ENCODE measurements around the gene UGT8.
"Not testable (repeated sequence)": the region's sequence is repeated elsewhere in the genome, so short reads cannot be mapped to it uniquely, and the experiment has no call there.

The UGT8 gene

DNA sequence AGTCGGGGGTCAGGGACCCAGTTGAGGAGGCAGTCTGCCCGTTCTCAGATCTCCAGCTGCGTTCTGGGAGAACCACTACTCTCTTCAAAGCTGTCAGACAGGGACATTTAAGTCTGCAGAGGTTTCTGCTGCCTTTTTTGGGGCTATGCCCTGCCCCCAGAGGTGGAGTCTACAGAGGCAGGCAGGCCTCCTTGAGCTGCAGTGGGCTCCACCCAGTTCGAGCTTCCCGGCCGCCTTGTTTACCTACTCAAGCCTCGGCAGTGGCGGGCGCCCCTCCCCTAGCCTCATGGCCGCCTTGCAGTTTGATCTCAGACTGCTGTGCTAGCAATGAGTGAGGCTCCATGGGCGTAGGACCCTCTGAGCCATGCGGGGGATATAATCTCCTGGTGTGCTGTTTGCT, 17.4 kb downstream of the UGT8 start:
- not testable (repeated sequence) for H3K27me3 ChIP-seq (ENCODE audit: control insufficient read depth, insufficient read depth, low read length); H3K4me3 ChIP-seq (ENCODE audit: low read length); H3K9me3 ChIP-seq (ENCODE audit: control insufficient read depth, low read length); H3K36me3 ChIP-seq (ENCODE audit: control insufficient read depth, insufficient read depth, low read length)
- H3K9ac ChIP-seq (ENCODE audit: low read length), result peak overlapping the region; percentile 77
- peaks cover 31% of the 10 kb centered on the region for H3K4me1 ChIP-seq (ENCODE audit: control insufficient read depth, insufficient read depth, low read length)

DNA sequence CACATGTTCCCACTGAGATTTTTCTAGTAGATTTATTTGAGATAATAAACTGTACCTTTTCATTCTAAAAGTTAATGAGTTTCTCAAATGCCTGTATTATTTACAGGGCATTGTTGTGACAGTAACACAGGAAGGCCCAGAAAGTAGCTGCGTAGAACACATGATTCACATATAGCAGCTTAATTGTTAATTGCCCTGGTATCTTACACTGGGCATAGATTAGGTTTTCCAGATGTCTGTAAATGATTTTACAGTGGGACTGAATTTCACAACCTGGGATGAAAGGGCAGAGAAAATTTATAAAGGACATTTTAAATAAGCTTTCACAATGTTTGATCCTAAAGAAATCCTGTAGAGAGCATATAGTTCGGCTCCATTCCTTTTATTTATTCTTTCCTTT, 27.6 kb downstream of the UGT8 start:
- Histone ChIP-seq H3K27me3 (ENCODE audit: control insufficient read depth, insufficient read depth, low read length) (no peaks in the 10 kb centered on the region), H3K4me1 (ENCODE audit: control insufficient read depth, insufficient read depth, low read length) (no peaks in the 10 kb centered on the region), H3K9me3 (ENCODE audit: control insufficient read depth, low read length) (no peaks in the 10 kb centered on the region), H3K36me3 (ENCODE audit: control insufficient read depth, insufficient read depth, low read length) (no peaks in the 10 kb centered on the region), H3K4me3 (ENCODE audit: low read length) (no peak overlapping the region), H3K9ac (ENCODE audit: low read length) (no peak overlapping the region)

DNA sequence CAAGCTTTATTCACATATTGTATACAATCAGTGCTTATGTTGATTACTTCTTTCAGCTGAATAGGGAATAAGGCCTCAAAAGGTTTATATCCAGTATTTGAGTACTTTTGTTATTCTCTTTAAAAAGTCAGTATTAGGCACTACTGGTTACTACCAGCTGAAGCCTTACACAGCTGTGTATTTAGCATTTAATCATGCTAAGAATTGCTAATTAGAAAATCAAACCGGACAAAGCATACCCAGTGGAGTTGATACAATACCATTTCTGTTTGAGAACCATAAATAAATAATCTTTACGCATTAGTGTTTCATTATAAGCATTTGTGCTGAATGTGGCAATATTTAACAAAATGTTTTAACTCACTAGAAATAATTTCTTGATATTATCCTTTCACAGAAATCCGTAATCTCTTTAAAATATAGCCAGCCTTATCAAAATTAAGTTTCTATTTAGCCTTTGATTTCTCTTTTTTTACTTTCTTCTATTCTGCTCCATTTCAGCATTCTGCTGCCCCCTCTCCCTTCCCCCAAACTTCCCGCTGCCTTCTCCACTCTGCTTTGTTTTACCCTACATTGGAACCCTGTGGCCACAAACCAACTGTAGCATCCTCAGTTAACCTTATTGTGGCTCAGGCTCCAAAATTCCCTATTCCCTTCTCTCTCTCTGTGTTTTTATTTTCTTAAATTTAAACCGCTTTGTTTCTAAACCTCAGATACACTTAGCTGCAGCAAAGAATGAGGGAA, 37.8 kb downstream of the UGT8 start:
- no peaks in the 10 kb centered on the region for H3K4me1 ChIP-seq (ENCODE audit: control insufficient read depth, insufficient read depth, low read length)
- no peak overlapping the region for H3K9ac ChIP-seq (ENCODE audit: low read length)
- H3K9me3 ChIP-seq (ENCODE audit: control insufficient read depth, low read length), result no peaks in the 10 kb centered on the region
- no peaks in the 10 kb centered on the region for H3K36me3 ChIP-seq (ENCODE audit: control insufficient read depth, insufficient read depth, low read length)
- no peak overlapping the region for H3K4me3 ChIP-seq (ENCODE audit: low read length)
- H3K27me3 ChIP-seq (ENCODE audit: control insufficient read depth, insufficient read depth, low read length), result no peaks in the 10 kb centered on the region

DNA sequence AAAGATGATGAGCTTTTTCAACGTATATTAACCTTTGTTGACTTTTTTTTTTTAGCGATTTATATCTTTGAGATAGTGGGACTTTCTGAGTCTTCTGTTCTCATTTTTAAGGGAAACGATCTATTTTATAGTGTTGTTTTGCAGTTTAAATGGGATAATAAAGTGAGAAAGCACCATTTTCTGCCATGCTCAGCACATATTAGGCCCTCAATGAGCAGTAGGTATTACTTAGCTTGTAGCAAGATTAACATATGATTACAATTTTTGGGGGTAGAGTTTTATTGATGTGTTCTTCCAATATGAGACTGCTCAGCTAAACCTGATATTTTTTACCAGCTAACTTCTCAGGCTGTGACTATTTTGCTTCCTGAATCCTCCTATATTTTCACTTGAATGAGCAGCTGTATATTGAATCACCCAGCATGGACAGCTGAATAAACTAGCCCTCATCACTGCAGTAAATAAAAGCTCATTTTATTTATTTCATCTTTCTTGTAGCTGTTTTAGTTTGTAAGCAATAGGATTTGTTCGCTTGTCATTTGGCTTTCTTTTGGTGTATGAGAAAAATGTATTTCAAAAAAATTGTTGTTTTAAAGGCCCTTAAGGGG, 43.7 kb downstream of the UGT8 start:
- H3K4me1 ChIP-seq (ENCODE audit: control insufficient read depth, insufficient read depth, low read length), result no peaks in the 10 kb centered on the region
- H3K36me3 ChIP-seq (ENCODE audit: control insufficient read depth, insufficient read depth, low read length), result no peaks in the 10 kb centered on the region
- H3K27me3 ChIP-seq (ENCODE audit: control insufficient read depth, insufficient read depth, low read length), result no peaks in the 10 kb centered on the region
- H3K9ac ChIP-seq (ENCODE audit: low read length), result no peak overlapping the region
- no peak overlapping the region for H3K4me3 ChIP-seq (ENCODE audit: low read length)
- H3K9me3 ChIP-seq (ENCODE audit: control insufficient read depth, low read length), result no peaks in the 10 kb centered on the region

GRCh38 chr4:114649908-114650307, 51.3 kb downstream of the UGT8 start:
- H3K9me3 ChIP-seq (ENCODE audit: control insufficient read depth, low read length), result no peaks in the 10 kb centered on the region
- H3K9ac ChIP-seq (ENCODE audit: low read length), result no peak overlapping the region
- peaks cover 15% of the 10 kb centered on the region for H3K4me1 ChIP-seq (ENCODE audit: control insufficient read depth, insufficient read depth, low read length)
- H3K36me3 ChIP-seq (ENCODE audit: control insufficient read depth, insufficient read depth, low read length), result no peaks in the 10 kb centered on the region
- H3K4me3 ChIP-seq (ENCODE audit: low read length), result no peak overlapping the region
- no peaks in the 10 kb centered on the region for H3K27me3 ChIP-seq (ENCODE audit: control insufficient read depth, insufficient read depth, low read length)

GRCh38 chr4:114653675-114654074, 55.1 kb downstream of the UGT8 start:
- no peak overlapping the region for H3K4me3 ChIP-seq (ENCODE audit: low read length)
- no peak overlapping the region for H3K9ac ChIP-seq (ENCODE audit: low read length)
- H3K9me3 ChIP-seq (ENCODE audit: control insufficient read depth, low read length), result no peaks in the 10 kb centered on the region
- no peaks in the 10 kb centered on the region for H3K36me3 ChIP-seq (ENCODE audit: control insufficient read depth, insufficient read depth, low read length)
- no peaks in the 10 kb centered on the region for H3K27me3 ChIP-seq (ENCODE audit: control insufficient read depth, insufficient read depth, low read length)
- peaks cover 15% of the 10 kb centered on the region for H3K4me1 ChIP-seq (ENCODE audit: control insufficient read depth, insufficient read depth, low read length)

DNA sequence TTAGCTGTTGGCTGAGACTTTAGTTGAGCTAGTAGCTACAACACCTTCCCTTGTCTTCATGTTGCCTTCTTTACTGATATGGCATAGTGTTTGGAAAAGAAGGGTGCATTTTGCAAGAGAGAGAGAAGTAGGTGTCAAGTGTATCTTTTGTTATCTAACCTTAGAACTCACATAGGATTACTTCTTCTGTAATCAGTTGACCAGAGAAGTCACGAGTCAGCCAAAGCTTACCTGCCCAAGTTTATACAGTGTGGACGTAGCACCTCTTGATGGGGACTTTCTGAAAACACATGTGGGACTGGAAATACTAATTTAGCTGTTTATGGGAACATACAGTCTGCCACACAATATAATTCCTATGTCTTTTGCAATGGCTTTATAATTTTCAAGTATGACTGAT, 56.0 kb downstream of the UGT8 start:
- no peak overlapping the region for H3K4me3 ChIP-seq (ENCODE audit: low read length)
- no peaks in the 10 kb centered on the region for H3K9me3 ChIP-seq (ENCODE audit: control insufficient read depth, low read length)
- peaks cover 15% of the 10 kb centered on the region for H3K4me1 ChIP-seq (ENCODE audit: control insufficient read depth, insufficient read depth, low read length)
- no peaks in the 10 kb centered on the region for H3K27me3 ChIP-seq (ENCODE audit: control insufficient read depth, insufficient read depth, low read length)
- H3K36me3 ChIP-seq (ENCODE audit: control insufficient read depth, insufficient read depth, low read length), result no peaks in the 10 kb centered on the region
- no peak overlapping the region for H3K9ac ChIP-seq (ENCODE audit: low read length)

DNA sequence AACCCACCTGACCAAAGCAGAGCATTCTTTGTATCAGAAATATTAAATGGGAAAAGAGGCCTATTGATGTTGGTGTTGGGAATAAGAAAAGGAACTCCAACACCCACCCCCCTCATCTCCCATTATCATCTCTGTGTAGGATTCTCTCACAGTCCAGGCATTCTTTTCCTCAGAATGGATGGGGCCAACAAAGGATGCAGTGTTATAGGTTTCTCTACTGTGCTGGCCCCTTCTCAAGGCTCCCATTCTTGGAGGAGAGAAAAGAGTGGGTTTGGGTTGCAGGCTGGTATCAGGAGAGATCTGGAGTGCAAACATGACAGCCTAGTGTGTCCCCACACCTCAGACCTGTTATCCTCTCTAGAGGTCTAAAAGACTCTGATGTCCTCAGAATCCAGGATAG, 59.6 kb downstream of the UGT8 start:
- Histone ChIP-seq H3K4me1 (ENCODE audit: control insufficient read depth, insufficient read depth, low read length) (peaks cover 10% of the 10 kb centered on the region), H3K9ac (ENCODE audit: low read length) (no peak overlapping the region), H3K36me3 (ENCODE audit: control insufficient read depth, insufficient read depth, low read length) (no peaks in the 10 kb centered on the region), H3K27me3 (ENCODE audit: control insufficient read depth, insufficient read depth, low read length) (no peaks in the 10 kb centered on the region), H3K4me3 (ENCODE audit: low read length) (no peak overlapping the region), H3K9me3 (ENCODE audit: control insufficient read depth, low read length) (no peaks in the 10 kb centered on the region)

- Histone ChIP-seq H3K4me1 (ENCODE audit: control insufficient read depth, insufficient read depth, low read length) (peaks cover 10% of the 10 kb centered on the region), H3K27me3 (ENCODE audit: control insufficient read depth, insufficient read depth, low read length) (no peaks in the 10 kb centered on the region), H3K4me3 (ENCODE audit: low read length) (no peak overlapping the region), H3K9me3 (ENCODE audit: control insufficient read depth, low read length) (no peaks in the 10 kb centered on the region), H3K36me3 (ENCODE audit: control insufficient read depth, insufficient read depth, low read length) (no peaks in the 10 kb centered on the region), H3K9ac (ENCODE audit: low read length) (no peak overlapping the region)
Observed at GRCh38 chr4:114658776-114659175, 60.2 kb downstream of the UGT8 start.

DNA sequence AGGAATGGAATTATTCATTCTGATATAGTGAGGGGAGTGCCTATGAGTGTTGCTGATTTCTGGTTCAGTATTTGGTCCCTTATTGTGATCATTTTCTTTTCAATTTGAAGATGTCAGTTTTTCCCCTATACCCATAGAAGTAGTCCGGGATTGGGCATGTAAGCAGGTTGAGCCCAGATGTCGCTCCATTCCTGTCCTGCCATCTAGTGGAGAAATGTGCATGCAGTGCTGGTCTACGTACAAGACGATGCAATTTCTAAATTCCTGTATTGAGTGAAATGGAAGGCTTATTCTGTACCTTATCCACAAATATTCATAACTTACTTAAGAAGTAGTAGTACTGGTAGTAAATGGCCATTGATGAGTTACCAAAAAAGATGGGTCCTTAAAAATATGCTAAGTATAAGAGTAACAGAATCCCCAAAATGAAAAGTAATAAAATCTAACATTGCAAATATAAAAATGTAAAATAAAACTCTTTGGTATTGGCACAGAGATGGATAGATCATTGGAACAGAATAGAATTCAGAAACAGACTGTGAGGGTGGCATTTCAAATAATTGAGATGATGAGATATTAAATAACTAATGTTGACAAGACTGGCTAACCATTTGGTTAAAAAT, 60.9 kb downstream of the UGT8 start:
- Histone ChIP-seq H3K4me3 (ENCODE audit: low read length) (no peak overlapping the region), H3K9me3 (ENCODE audit: control insufficient read depth, low read length) (no peaks in the 10 kb centered on the region), H3K4me1 (ENCODE audit: control insufficient read depth, insufficient read depth, low read length) (peaks cover 3% of the 10 kb centered on the region), H3K9ac (ENCODE audit: low read length) (no peak overlapping the region), H3K36me3 (ENCODE audit: control insufficient read depth, insufficient read depth, low read length) (no peaks in the 10 kb centered on the region), H3K27me3 (ENCODE audit: control insufficient read depth, insufficient read depth, low read length) (no peaks in the 10 kb centered on the region)

DNA sequence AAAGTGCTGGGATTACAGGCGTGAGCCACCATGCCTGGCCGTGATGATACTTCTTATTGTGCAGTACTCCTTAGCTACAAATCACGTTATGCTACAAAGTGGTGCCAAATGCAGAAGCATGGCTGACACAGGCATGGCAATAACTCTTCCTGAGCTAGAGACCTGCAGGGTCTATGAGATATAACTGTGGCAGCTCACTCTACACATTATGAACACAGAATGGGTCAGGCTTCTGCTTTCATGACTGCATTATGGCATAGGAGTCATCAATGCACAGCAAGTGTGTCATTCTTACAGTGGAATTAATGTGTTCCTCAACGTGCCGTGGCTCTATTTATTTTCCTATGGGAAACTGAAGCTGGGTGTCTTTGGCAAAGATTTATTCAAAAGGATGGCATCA, 64.5 kb downstream of the UGT8 start:
- Histone ChIP-seq H3K9ac (ENCODE audit: low read length) (no peak overlapping the region), H3K4me1 (ENCODE audit: control insufficient read depth, insufficient read depth, low read length) (no peaks in the 10 kb centered on the region), H3K9me3 (ENCODE audit: control insufficient read depth, low read length) (no peaks in the 10 kb centered on the region), H3K36me3 (ENCODE audit: control insufficient read depth, insufficient read depth, low read length) (no peaks in the 10 kb centered on the region), H3K27me3 (ENCODE audit: control insufficient read depth, insufficient read depth, low read length) (no peaks in the 10 kb centered on the region), H3K4me3 (ENCODE audit: low read length) (no peak overlapping the region)

DNA sequence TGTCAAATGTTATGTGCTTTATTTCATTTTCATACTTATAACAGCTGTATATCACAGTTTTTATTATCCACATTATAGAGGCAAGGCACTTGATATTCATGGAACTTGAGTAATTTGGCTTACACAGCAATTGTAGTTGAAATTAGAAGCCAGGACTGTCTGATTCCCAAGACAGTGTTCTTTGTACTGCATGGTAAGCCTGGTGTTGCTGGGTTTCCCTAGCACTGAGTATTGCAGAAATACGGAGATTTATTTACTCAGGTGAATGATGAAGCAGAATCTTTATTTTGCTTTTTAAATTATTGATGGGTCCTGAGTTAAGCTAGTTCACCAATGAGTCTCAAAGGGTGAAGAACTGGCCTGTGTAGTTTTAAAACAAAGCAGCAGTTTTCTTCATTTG, 70.0 kb downstream of the UGT8 start:
- Histone ChIP-seq H3K9me3 (ENCODE audit: control insufficient read depth, low read length) (no peaks in the 10 kb centered on the region), H3K4me3 (ENCODE audit: low read length) (no peak overlapping the region), H3K36me3 (ENCODE audit: control insufficient read depth, insufficient read depth, low read length) (no peaks in the 10 kb centered on the region), H3K9ac (ENCODE audit: low read length) (no peak overlapping the region), H3K27me3 (ENCODE audit: control insufficient read depth, insufficient read depth, low read length) (no peaks in the 10 kb centered on the region), H3K4me1 (ENCODE audit: control insufficient read depth, insufficient read depth, low read length) (no peaks in the 10 kb centered on the region)
